ENCODE data around the gene ALDOB. TPM values are rescaled to one million over a fixed set of nuclear protein-coding genes. Genes with fewer than 3 reads are reported as not detected.

ALDOB gene
- total and polyA plus RNA-seq, 2 of the 13 experiments (the other 11 are each of a cell fraction or from before 2014, with no cell fraction given), result 0.29 to 0.97 TPM

DNA sequence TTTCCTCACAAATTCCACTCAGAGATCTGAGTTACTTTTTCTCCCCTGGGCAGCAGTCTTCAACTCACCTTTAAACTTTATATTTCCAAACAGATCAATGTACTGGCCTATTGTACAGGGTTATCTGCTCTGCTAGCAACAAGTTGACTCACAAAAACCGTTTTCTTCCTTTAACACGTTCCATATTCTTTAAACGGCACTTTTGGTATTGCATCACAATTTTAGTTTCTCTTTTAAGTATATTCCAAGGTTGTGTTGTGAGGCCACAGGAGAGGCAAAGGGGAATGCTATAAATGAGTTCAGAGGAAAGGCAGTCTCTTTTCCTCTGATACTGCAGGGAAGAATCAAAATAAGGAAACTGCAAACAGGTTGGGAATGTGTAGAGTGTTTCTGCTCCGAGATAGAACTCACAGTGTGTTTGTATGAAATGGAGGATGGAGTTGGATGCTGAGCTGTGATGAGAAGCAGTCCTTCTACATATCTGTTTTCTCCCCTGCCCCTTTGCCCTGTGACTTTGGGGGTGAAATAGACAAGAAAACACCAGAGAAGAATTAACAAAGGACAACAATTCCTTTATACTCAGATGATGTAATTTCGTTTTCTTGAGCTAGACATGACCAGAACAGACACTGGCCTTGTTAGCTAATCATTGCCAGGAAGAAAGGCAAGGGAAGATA lies 9.9 kb upstream of the ALDOB start (continued):
- TF ChIP-seq, protein P1, sequence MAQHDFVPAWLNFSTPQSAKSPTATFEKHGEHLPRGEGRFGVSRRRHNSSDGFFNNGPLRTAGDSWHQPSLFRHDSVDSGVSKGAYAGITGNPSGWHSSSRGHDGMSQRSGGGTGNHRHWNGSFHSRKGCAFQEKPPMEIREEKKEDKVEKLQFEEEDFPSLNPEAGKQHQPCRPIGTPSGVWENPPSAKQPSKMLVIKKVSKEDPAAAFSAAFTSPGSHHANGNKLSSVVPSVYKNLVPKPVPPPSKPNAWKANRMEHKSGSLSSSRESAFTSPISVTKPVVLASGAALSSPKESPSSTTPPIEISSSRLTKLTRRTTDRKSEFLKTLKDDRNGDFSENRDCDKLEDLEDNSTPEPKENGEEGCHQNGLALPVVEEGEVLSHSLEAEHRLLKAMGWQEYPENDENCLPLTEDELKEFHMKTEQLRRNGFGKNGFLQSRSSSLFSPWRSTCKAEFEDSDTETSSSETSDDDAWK (CRISPR knock-in tag; IDR thresholded peaks at IDR 0.05), result no peak
- TF ChIP-seq RORA (CRISPR knock-in tag; IDR thresholded peaks at IDR 0.05) (no peak), SETDB1 (CRISPR knock-in tag; IDR thresholded peaks at IDR 0.05; ENCODE audit: borderline replicate concordance) (no peak), CREB3 (CRISPR knock-in tag; IDR thresholded peaks at IDR 0.05) (no peak), JUNB (CRISPR knock-in tag; IDR thresholded peaks at IDR 0.05; ENCODE audit: borderline replicate concordance) (no peak), ZBTB49 (CRISPR knock-in tag; IDR thresholded peaks at IDR 0.05; ENCODE audit: borderline replicate concordance) (no peak), EHMT2 (IDR thresholded peaks at IDR 0.05; ENCODE audit: borderline replicate concordance, low read depth, low read length) (peak; percentile 73; the same call in 1 of the 2 replicates), SIN3B (IDR thresholded peaks at IDR 0.05; ENCODE audit: low read length) (no peak), MTF2 (CRISPR knock-in tag; IDR thresholded peaks at IDR 0.05; ENCODE audit: borderline replicate concordance) (no peak), YY1 (IDR thresholded peaks at IDR 0.05; ENCODE audit: insufficient read depth, insufficient replicate concordance, low read depth, low read length) (no peak), ZNF230 (CRISPR knock-in tag; IDR thresholded peaks at IDR 0.05) (no peak), BCL3 (CRISPR knock-in tag; IDR thresholded peaks at IDR 0.05) (no peak), PAX8 (CRISPR knock-in tag; IDR thresholded peaks at IDR 0.05; ENCODE audit: borderline replicate concordance) (no peak)
- TF ChIP-seq, protein P2, sequence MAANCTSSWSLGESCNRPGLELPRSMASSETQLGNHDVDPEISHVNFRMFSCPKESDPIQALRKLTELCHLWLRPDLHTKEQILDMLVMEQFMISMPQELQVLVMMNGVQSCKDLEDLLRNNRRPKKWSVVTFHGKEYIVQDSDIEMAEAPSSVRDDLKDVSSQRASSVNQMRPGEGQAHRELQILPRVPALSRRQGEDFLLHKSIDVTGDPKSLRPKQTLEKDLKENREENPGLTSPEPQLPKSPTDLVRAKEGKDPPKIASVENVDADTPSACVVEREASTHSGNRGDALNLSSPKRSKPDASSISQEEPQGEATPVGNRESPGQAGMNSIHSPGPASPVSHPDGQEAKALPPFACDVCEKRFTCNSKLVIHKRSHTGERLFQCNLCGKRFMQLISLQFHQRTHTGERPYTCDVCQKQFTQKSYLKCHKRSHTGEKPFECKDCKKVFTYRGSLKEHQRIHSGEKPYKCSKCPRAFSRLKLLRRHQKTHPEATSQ (CRISPR knock-in tag; IDR thresholded peaks at IDR 0.05; ENCODE audit: borderline replicate concordance), result no peak; the same call in 1 of the 2 replicates
- TF ChIP-seq, protein P3, sequence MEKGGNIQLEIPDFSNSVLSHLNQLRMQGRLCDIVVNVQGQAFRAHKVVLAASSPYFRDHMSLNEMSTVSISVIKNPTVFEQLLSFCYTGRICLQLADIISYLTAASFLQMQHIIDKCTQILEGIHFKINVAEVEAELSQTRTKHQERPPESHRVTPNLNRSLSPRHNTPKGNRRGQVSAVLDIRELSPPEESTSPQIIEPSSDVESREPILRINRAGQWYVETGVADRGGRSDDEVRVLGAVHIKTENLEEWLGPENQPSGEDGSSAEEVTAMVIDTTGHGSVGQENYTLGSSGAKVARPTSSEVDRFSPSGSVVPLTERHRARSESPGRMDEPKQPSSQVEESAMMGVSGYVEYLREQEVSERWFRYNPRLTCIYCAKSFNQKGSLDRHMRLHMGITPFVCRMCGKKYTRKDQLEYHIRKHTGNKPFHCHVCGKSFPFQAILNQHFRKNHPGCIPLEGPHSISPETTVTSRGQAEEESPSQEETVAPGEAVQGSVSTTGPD (CRISPR knock-in tag; IDR thresholded peaks at IDR 0.05), result no peak
- TF ChIP-seq, protein P4, sequence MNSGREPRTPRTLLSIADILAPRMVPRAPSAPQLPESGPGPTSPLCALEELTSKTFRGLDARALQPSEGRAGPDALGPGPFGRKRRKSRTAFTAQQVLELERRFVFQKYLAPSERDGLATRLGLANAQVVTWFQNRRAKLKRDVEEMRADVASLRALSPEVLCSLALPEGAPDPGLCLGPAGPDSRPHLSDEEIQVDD (CRISPR knock-in tag; IDR thresholded peaks at IDR 0.05; ENCODE audit: borderline replicate concordance), result no peak
- TF ChIP-seq, protein P5, sequence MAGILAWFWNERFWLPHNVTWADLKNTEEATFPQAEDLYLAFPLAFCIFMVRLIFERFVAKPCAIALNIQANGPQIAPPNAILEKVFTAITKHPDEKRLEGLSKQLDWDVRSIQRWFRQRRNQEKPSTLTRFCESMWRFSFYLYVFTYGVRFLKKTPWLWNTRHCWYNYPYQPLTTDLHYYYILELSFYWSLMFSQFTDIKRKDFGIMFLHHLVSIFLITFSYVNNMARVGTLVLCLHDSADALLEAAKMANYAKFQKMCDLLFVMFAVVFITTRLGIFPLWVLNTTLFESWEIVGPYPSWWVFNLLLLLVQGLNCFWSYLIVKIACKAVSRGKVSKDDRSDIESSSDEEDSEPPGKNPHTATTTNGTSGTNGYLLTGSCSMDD (CRISPR knock-in tag; IDR thresholded peaks at IDR 0.05), result no peak
